Measurements from ENCODE around the gene ARL15.
"Not testable (repeated sequence)": the region's sequence is repeated elsewhere in the genome, so short reads cannot be mapped to it uniquely, and the experiment has no call there.

GRCh38 chr5:54352580-54352979 is 42.2 kb upstream of the ARL15 start:
- TF ChIP-seq CTCF, POLR2AphosphoS5, POLR2A, EP300 (IDR thresholded peaks at IDR 0.05): not testable (repeated sequence)
